Panc1 (cell line): ENCODE results near the gene SYT17.

ENCODE experiments used
- CTCF ChIP-seq: fragments of 450-650 bp; IDR thresholded peaks from 2 replicates; pipeline ENCODE4 v1.5.1; 2017; ENCODE audit warnings: mild to moderate bottlenecking
- POLR2AphosphoS5 ChIP-seq: IDR thresholded peaks from 2 replicates; pipeline ENCODE4 v1.6.1; 2012; ENCODE audit warnings: mild to moderate bottlenecking, low read depth, low read length, moderate library complexity
- REST ChIP-seq, 2 experiments: IDR thresholded peaks; 2 replicates each; pipeline ENCODE4 v1.6.1; 2011 to 2012; ENCODE audit warnings: low read depth in 2 of 2, control low read depth in 1 of 2, low read length in 1 of 2, mild to moderate bottlenecking in 1 of 2, moderate library complexity in 1 of 2; ENCODE audit not compliant: insufficient read depth in 1 of 2
- TCF7L2 ChIP-seq: IDR thresholded peaks from 2 replicates; pipeline ENCODE4 v1.6.1; 2011; ENCODE audit warnings: mild to moderate bottlenecking, low read depth, low read length, inconsistent platforms

- TF ChIP-seq POLR2AphosphoS5 (no peak), CTCF (no peak), REST (IDR thresholded peaks at IDR 0.05; ENCODE audit: insufficient read depth in 1 of 2, low read depth in 2 of 2, low read length in 1 of 2) (no peak), TCF7L2 (no peak)
These were observed 27.6 kb upstream of the SYT17 start for GRCh38 chr16:19140396-19140795.
